ACC112 (cell line): ENCODE data around the gene LDHAL6A.

ENCODE experiments used
- H2AFZ ChIP-seq: fragments of 200-600 bp; sonication (generic); one replicate; pipeline ENCODE4 v1.6.0; 2017; ENCODE audit warnings: antibody characterized with exemption, low read length; ENCODE audit not compliant: unreplicated experiment
- H3K27ac ChIP-seq: fragments of 200-600 bp; sonication (generic); 2 replicates; pipeline ENCODE4 v1.5.1; 2014; ENCODE audit warnings: low read depth, mild to moderate bottlenecking, antibody characterized with exemption, low read length, moderate library complexity
- H3K27me3 ChIP-seq: fragments of 200-600 bp; sonication (generic); 2 replicates; pipeline ENCODE4 v1.6.1; 2014; ENCODE audit warnings: mild to moderate bottlenecking, antibody characterized with exemption, low read length, moderate library complexity, mixed read lengths; ENCODE audit not compliant: insufficient read depth
- H3K36me3 ChIP-seq: fragments of 200-600 bp; sonication (generic); 2 replicates; pipeline ENCODE4 v1.6.1; 2016; ENCODE audit warnings: mild to moderate bottlenecking, antibody characterized with exemption, low read length, moderate library complexity, mixed read lengths; ENCODE audit not compliant: insufficient read depth
- H3K4me1 ChIP-seq: fragments of 200-600 bp; sonication (generic); one replicate; pipeline ENCODE4 v1.6.1; 2016; ENCODE audit warnings: low read length, mixed read lengths; ENCODE audit not compliant: insufficient read depth, unreplicated experiment, control insufficient read depth
- H3K4me3 ChIP-seq: fragments of 200-600 bp; sonication (generic); 2 replicates; pipeline ENCODE4 v1.5.1; 2014; ENCODE audit warnings: mild to moderate bottlenecking, low read depth, low read length
- H3K79me2 ChIP-seq: fragments of 200-600 bp; sonication (generic); one replicate; pipeline ENCODE4 v1.6.0; 2016; ENCODE audit warnings: low read length; ENCODE audit not compliant: control insufficient read depth, unreplicated experiment, insufficient read depth

Gene LDHAL6A

DNA sequence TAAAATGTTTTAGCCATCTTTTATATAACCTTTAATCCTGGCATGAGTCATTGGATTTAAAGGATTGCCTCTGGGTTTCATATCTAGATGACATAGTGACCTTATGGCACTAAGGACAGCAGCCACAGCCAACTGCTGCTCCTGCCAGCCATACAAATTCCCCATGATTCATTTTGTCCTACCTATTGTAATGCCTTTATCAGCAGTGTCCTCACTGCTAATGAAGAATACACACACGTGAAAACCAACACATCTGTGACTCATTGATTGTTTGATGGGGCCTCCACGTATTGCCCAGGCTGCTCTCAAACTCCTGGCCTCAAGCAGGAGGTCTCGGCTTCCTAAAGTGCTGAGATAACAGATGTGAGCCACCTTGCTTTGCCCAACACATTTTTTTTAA, 1.8 kb downstream of the LDHAL6A start:
- Histone ChIP-seq H3K79me2 (no peaks in the 10 kb centered on the region), H3K27me3 (no peaks in the 10 kb centered on the region), H3K4me3 (no peak overlapping the region), H3K27ac (no peak overlapping the region), H2AFZ (no peak overlapping the region), H3K4me1 (peaks cover 10% of the 10 kb centered on the region), H3K36me3 (no peaks in the 10 kb centered on the region)

GRCh38 chr11:18459634-18460033, 4.0 kb downstream of the LDHAL6A start:
- no peak overlapping the region for H3K27ac ChIP-seq
- no peak overlapping the region for H3K4me3 ChIP-seq
- H3K79me2 ChIP-seq = no peaks in the 10 kb centered on the region
- H3K36me3 ChIP-seq = no peaks in the 10 kb centered on the region
- H2AFZ ChIP-seq = no peak overlapping the region
- no peaks in the 10 kb centered on the region for H3K27me3 ChIP-seq
- peaks cover 4% of the 10 kb centered on the region for H3K4me1 ChIP-seq

- no peak overlapping the region for H2AFZ ChIP-seq
- no peaks in the 10 kb centered on the region for H3K79me2 ChIP-seq
- H3K4me3 ChIP-seq = no peak overlapping the region
- no peaks in the 10 kb centered on the region for H3K36me3 ChIP-seq
- no peaks in the 10 kb centered on the region for H3K27me3 ChIP-seq
- peaks cover 4% of the 10 kb centered on the region for H3K4me1 ChIP-seq
- no peak overlapping the region for H3K27ac ChIP-seq
Measured at GRCh38 chr11:18461909-18462308, 6.3 kb downstream of the LDHAL6A start.

GRCh38 chr11:18463439-18463838, 7.8 kb downstream of the LDHAL6A start:
- no peak overlapping the region for H3K27ac ChIP-seq

GRCh38 chr11:18466402-18466801, 10.7 kb downstream of the LDHAL6A start:
- H3K27me3 ChIP-seq = no peaks in the 10 kb centered on the region
- H3K27ac ChIP-seq = no peak overlapping the region
- no peaks in the 10 kb centered on the region for H3K79me2 ChIP-seq
- H3K36me3 ChIP-seq = no peaks in the 10 kb centered on the region
- no peak overlapping the region for H3K4me3 ChIP-seq
- no peak overlapping the region for H2AFZ ChIP-seq
- no peaks in the 10 kb centered on the region for H3K4me1 ChIP-seq

More at GRCh38 chr11:18463439-18463838, 7.8 kb downstream of the LDHAL6A start:
- Histone ChIP-seq H3K36me3 (no peaks in the 10 kb centered on the region), H3K27me3 (no peaks in the 10 kb centered on the region), H2AFZ (no peak overlapping the region), H3K4me1 (peaks cover 1% of the 10 kb centered on the region), H3K4me3 (no peak overlapping the region), H3K79me2 (no peaks in the 10 kb centered on the region)

- Histone ChIP-seq H3K4me3 (no peak overlapping the region), H3K27me3 (no peaks in the 10 kb centered on the region), H3K36me3 (no peaks in the 10 kb centered on the region), H2AFZ (no peak overlapping the region), H3K79me2 (no peaks in the 10 kb centered on the region), H3K27ac (no peak overlapping the region), H3K4me1 (no peaks in the 10 kb centered on the region)
Measured at GRCh38 chr11:18468059-18468458, 12.4 kb downstream of the LDHAL6A start.

DNA sequence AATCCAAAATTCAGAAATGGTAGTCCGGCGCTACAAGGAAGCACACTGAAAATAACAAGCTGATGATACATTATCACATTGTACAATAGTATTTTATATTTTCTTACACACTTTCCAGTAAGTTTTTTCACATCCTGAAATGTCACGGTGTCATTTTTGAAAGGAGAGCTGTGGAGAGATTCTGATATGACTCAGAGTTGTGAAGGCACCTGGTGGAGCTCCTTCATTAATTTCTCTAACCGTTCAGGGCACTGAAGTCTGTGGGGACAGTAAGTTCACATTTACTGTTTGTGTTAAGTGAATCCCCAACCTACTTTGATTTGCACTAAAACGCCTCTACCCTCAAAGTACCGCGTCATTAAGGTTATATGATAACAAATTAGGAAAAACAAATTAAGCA, 13.3 kb downstream of the LDHAL6A start:
- Histone ChIP-seq H3K27ac (no peak overlapping the region), H3K4me1 (no peaks in the 10 kb centered on the region), H3K4me3 (no peak overlapping the region), H3K36me3 (no peaks in the 10 kb centered on the region), H2AFZ (no peak overlapping the region), H3K79me2 (no peaks in the 10 kb centered on the region), H3K27me3 (no peaks in the 10 kb centered on the region)

DNA sequence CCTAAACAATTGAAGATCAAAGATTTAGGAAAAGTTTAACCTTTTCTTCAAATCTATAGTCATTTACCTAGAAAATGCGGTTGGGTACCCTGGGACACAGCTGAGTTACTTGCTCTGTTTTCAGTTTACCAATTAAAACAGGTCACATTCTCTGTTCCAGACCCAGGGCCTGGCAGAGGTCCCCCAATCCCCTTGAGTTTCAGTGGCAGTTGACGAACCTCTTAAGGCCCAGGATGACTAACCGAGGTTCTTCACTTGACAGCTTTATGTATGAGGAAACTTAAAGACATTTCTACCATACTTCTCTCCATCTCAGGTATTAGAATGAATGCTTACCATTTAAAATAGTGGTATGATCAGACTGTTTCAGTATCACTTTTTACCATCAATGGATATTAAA, 16.3 kb downstream of the LDHAL6A start:
- no peak overlapping the region for H3K27ac ChIP-seq
- no peak overlapping the region for H3K4me3 ChIP-seq
- no peaks in the 10 kb centered on the region for H3K4me1 ChIP-seq
- no peaks in the 10 kb centered on the region for H3K79me2 ChIP-seq
- H2AFZ ChIP-seq = no peak overlapping the region
- H3K27me3 ChIP-seq = no peaks in the 10 kb centered on the region
- peaks cover 15% of the 10 kb centered on the region for H3K36me3 ChIP-seq

DNA sequence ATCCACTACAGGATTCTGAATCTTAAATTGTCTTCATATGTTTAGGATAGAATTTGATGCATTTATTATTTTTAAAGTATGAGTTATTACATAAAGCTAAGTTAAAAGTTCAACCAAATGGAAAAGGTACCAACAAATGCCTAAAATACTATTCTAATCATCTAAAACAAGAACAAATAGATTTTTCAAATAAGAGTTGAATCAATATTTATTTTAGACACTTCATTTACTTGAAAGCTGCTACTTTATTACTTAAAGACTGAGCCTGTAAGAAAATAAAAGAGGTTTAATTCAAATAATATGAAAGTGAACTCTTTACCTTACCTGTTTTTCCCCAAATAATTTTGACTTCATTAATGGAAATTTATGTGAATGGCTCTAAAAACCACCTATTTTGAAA, 16.9 kb downstream of the LDHAL6A start:
- Histone ChIP-seq H3K27ac (no peak overlapping the region), H3K36me3 (peaks cover 15% of the 10 kb centered on the region), H3K4me3 (no peak overlapping the region), H3K79me2 (no peaks in the 10 kb centered on the region), H2AFZ (no peak overlapping the region), H3K27me3 (no peaks in the 10 kb centered on the region), H3K4me1 (no peaks in the 10 kb centered on the region)

DNA sequence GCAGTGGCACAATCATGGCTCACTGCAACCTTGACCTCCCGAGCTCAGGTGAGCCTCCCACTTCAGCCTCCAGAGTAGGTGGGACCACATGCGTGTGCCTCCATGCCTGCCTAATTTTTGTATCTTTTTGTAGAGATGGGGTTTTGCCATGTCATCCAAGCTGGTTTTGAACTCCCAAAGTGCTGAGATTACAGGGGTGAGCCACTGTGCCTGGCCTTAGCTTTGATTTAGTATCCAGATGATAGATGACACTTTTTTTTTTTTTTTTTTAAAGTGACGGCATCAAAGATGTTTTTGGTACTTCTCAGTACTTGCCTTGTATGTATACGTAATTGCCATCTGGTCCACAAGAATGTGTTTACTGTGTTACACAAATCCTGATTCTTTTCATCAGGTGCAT, 23.4 kb downstream of the LDHAL6A start:
- no peak overlapping the region for H3K27ac ChIP-seq
- H3K36me3 ChIP-seq = peaks cover 52% of the 10 kb centered on the region
- H3K4me3 ChIP-seq = no peak overlapping the region

GRCh38 chr11:18485913-18486528, 30.4 kb downstream of the LDHAL6A start:
- Histone ChIP-seq H3K4me3 (no peak overlapping the region), H3K27me3 (no peaks in the 10 kb centered on the region), H3K27ac (no peak overlapping the region), H3K4me1 (no peaks in the 10 kb centered on the region), H3K36me3 (peaks cover 28% of the 10 kb centered on the region; the same call in 1 of the 2 replicates), H2AFZ (no peak overlapping the region), H3K79me2 (no peaks in the 10 kb centered on the region)

More for the DNA sequence above, 23.4 kb downstream of the LDHAL6A start:
- no peaks in the 10 kb centered on the region for H3K79me2 ChIP-seq
- H3K27me3 ChIP-seq = no peaks in the 10 kb centered on the region
- no peaks in the 10 kb centered on the region for H3K4me1 ChIP-seq
- no peak overlapping the region for H2AFZ ChIP-seq
